ENCODE results near the gene DGKH.

DGKH gene

GRCh38 chr13:42259515-42259914 lies 211.1 kb downstream of the DGKH start:
- no peak overlapping the region for H3K4me2 ChIP-seq (ENCODE audit: low read length)
- TF ChIP-seq CTCF (IDR thresholded peaks at IDR 0.05; ENCODE audit: low read length) (no peak), EZH2 (IDR thresholded peaks at IDR 0.05; ENCODE audit: borderline replicate concordance, low read length) (no peak)
- no peaks in the 10 kb centered on the region for H3F3A ChIP-seq (ENCODE audit: insufficient read depth, low read length)
- H3K9ac ChIP-seq (ENCODE audit: low read length), result no peak overlapping the region
- no peaks in the 10 kb centered on the region for H3K27me3 ChIP-seq (ENCODE audit: insufficient read depth, low read length)
- 0 out of 2 replicates have a peak, but pooled peaks cover 2% of the 10 kb centered on the region for H3K9me3 ChIP-seq (ENCODE audit: low read length)
- H3K4me1 ChIP-seq (ENCODE audit: insufficient read depth, low read length, severe bottlenecking), result no peaks in the 10 kb centered on the region
- H4K20me1 ChIP-seq (ENCODE audit: insufficient read depth, low read length), result no peaks in the 10 kb centered on the region
- no peak overlapping the region for H2AFZ ChIP-seq (ENCODE audit: low read length)
- H3K4me3 ChIP-seq (ENCODE audit: low read depth, low read length, poor library complexity, severe bottlenecking), result no peak overlapping the region
- H3K79me2 ChIP-seq (ENCODE audit: insufficient read depth, low read length), result no peaks in the 10 kb centered on the region
- H3K36me3 ChIP-seq (ENCODE audit: insufficient read depth, low read length), result no peaks in the 10 kb centered on the region
- H3K27ac ChIP-seq (ENCODE audit: low read depth, low read length, poor library complexity, severe bottlenecking), result no peak overlapping the region
- H3K9me2 ChIP-seq (ENCODE audit: low read depth, low read length), result no peaks in the 10 kb centered on the region

- no peak overlapping the region for H3K9ac ChIP-seq (ENCODE audit: low read length)
- H3K27me3 ChIP-seq (ENCODE audit: insufficient read depth, low read length), result no peaks in the 10 kb centered on the region
- H3F3A ChIP-seq (ENCODE audit: insufficient read depth, low read length), result no peaks in the 10 kb centered on the region
- 0 out of 2 replicates have a peak, but pooled peaks cover 2% of the 10 kb centered on the region for H3K9me3 ChIP-seq (ENCODE audit: low read length)
- H3K79me2 ChIP-seq (ENCODE audit: insufficient read depth, low read length), result no peaks in the 10 kb centered on the region
- no peak overlapping the region for H3K27ac ChIP-seq (ENCODE audit: low read depth, low read length, poor library complexity, severe bottlenecking)
- H3K9me2 ChIP-seq (ENCODE audit: low read depth, low read length), result no peaks in the 10 kb centered on the region
- H3K36me3 ChIP-seq (ENCODE audit: insufficient read depth, low read length), result no peaks in the 10 kb centered on the region
- H3K4me3 ChIP-seq (ENCODE audit: low read depth, low read length, poor library complexity, severe bottlenecking), result no peak overlapping the region
- no peaks in the 10 kb centered on the region for H4K20me1 ChIP-seq (ENCODE audit: insufficient read depth, low read length)
- H2AFZ ChIP-seq (ENCODE audit: low read length), result no peak overlapping the region
- no peak overlapping the region for H3K4me2 ChIP-seq (ENCODE audit: low read length)
- no peak for TF ChIP-seq EZH2 (IDR thresholded peaks at IDR 0.05; ENCODE audit: borderline replicate concordance, low read length)
- TF ChIP-seq CTCF (IDR thresholded peaks at IDR 0.05; ENCODE audit: low read length), result no peak
- H3K4me1 ChIP-seq (ENCODE audit: insufficient read depth, low read length, severe bottlenecking), result no peaks in the 10 kb centered on the region
These were observed 212.6 kb downstream of the DGKH start for GRCh38 chr13:42260903-42261654.

- Histone ChIP-seq H3K9me2 (ENCODE audit: low read depth, low read length) (no peaks in the 10 kb centered on the region), H3K9me3 (ENCODE audit: low read length) (0 out of 2 replicates have a peak, but pooled peaks cover 2% of the 10 kb centered on the region), H3F3A (ENCODE audit: insufficient read depth, low read length) (no peaks in the 10 kb centered on the region), H3K9ac (ENCODE audit: low read length) (no peak overlapping the region), H3K4me2 (ENCODE audit: low read length) (no peak overlapping the region), H3K4me1 (ENCODE audit: insufficient read depth, low read length, severe bottlenecking) (peaks cover 10% of the 10 kb centered on the region), H3K79me2 (ENCODE audit: insufficient read depth, low read length) (no peaks in the 10 kb centered on the region), H3K36me3 (ENCODE audit: insufficient read depth, low read length) (no peaks in the 10 kb centered on the region), H3K27ac (ENCODE audit: low read depth, low read length, poor library complexity, severe bottlenecking) (no peak overlapping the region), H3K4me3 (ENCODE audit: low read depth, low read length, poor library complexity, severe bottlenecking) (no peak overlapping the region), H4K20me1 (ENCODE audit: insufficient read depth, low read length) (no peaks in the 10 kb centered on the region), H2AFZ (ENCODE audit: low read length) (no peak overlapping the region), H3K27me3 (ENCODE audit: insufficient read depth, low read length) (no peaks in the 10 kb centered on the region)
- TF ChIP-seq CTCF (IDR thresholded peaks at IDR 0.05; ENCODE audit: low read length) (no peak), EZH2 (IDR thresholded peaks at IDR 0.05; ENCODE audit: borderline replicate concordance, low read length) (no peak)
These were observed 218.0 kb downstream of the DGKH start for GRCh38 chr13:42266473-42266872.
